ENCODE results near the gene UNC93A. TPM values are rescaled to one million over a fixed set of nuclear protein-coding genes. Genes with fewer than 3 reads are reported as not detected.
"Not testable (repeated sequence)": the region's sequence is repeated elsewhere in the genome, so short reads cannot be mapped to it uniquely, and the experiment has no call there.

UNC93A gene
- under 1 TPM in 1 of 2 donors, not detected in 1; 0.39 TPM for total RNA-seq
- polyA plus RNA-seq (ENCODE audit: insufficient read depth, low read depth, low replicate concordance) = not detected
- long read RNA-seq, donor 1 = 0 reads
- long read RNA-seq, donor 2 = 0 reads

DNA sequence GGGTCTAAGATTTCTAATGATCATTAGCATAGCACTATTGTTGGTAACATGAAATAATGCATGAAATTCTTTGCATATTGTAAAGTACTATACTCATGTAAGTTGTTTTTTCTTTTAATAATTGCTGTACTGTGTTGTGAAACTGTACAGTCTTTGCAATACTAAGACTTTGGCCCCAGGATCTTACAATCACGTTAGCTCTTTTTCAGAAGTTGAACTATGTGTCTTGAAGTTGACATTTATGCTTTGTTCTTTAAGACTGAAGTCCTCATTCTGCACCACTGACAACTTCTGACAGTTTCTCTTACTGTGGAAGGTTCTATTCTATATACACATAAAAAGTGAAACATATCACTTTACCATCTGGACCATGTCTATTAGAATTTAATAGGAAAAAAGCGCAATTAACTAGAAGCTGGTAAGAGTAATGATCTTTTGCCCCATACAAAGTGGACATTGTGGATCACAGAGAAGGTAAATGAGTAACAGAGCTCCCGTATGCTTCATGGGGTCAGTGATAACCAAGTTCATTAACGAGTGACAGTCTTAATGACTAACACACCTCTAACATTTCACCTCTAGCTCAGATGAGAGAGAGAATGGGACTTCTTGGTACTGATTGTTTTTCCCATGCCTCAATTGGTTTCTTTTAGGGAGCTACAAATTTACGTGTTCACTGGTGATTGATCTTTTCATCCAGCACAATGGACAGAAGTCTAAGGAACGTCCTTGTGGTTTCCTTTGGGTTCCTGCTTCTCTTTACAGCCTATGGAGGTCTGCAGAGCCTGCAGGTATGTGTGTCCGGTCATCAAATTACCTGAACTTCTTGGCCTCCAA is at the start of gene UNC93A:
TSS of gene UNC93A (plus strand) at position 530 of the 837 bp plus-strand sequence. CDS start at position 705, 175 bp downstream.
- intact Hi-C loops (cut with DNase I; ENCODE audit: low total_unique reads) = no loop called here
- no peak within 1 kb of the TSS for H3K4me3 ChIP-seq
- DNase-seq = no peak

DNA sequence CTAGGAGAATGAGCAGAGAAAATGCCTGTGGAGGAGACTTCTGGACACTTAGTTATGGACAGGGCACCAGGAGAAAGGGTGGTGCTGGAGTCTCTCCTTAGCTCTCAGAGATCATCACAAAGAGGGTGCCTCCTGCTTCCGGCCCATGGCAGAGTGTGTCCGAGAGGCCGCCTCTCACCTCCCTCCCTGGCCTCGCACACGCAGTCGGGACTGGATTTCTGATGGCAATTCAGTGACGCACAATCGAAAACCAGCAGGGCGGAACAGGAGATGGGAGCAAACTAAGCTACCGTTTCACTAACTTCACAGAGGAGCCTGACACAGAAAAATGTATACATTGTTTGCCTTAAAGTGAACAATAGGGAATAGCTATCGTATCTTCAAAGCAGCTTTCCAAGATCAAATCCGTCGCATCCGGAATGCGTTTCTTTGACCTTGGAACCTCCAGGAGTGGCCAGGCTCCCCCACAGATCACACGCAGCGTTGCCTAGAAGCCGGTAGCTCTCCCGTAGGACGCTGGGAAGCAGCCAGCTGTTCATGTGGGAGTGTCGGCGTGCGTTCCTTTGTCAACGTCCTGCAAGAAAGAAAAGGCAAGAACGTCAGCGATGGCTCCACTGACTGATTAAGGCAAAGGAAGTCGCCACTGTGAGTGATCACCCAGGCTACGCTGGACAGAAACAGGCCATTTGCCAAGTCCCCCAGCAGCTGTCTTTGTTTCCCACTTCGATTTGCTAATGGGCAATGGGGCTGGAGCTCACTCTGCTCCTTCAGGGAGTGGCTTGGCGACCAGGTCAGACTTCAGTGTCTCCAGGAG is 49.6 kb upstream of the UNC93A start:
- DNase-seq = peak; percentile 94
- 35 to 42% methylated on average over 14 to 30 of the region's 30 CpGs for WGBS, 2 donors

More for the DNA sequence above, at the start of gene UNC93A:
- TF ChIP-seq, protein P1, sequence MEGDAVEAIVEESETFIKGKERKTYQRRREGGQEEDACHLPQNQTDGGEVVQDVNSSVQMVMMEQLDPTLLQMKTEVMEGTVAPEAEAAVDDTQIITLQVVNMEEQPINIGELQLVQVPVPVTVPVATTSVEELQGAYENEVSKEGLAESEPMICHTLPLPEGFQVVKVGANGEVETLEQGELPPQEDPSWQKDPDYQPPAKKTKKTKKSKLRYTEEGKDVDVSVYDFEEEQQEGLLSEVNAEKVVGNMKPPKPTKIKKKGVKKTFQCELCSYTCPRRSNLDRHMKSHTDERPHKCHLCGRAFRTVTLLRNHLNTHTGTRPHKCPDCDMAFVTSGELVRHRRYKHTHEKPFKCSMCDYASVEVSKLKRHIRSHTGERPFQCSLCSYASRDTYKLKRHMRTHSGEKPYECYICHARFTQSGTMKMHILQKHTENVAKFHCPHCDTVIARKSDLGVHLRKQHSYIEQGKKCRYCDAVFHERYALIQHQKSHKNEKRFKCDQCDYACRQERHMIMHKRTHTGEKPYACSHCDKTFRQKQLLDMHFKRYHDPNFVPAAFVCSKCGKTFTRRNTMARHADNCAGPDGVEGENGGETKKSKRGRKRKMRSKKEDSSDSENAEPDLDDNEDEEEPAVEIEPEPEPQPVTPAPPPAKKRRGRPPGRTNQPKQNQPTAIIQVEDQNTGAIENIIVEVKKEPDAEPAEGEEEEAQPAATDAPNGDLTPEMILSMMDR (IDR thresholded peaks at IDR 0.05) = no peak
- TF ChIP-seq POLR2A (IDR thresholded peaks at IDR 0.05) = no peak
- 85 to 89% methylated on average over 7 of the region's 7 CpGs for WGBS, 2 donors
- Histone ChIP-seq H3K36me3 (ENCODE audit: low read depth, missing control alignments) (no peaks in the 10 kb centered on the region), H3K27me3 (no peaks in the 10 kb centered on the region), H3K9me3 (no peaks in the 10 kb centered on the region), H3K27ac (no peak within 1 kb of the TSS), H3K4me1 (no peaks in the 10 kb centered on the region)

DNA sequence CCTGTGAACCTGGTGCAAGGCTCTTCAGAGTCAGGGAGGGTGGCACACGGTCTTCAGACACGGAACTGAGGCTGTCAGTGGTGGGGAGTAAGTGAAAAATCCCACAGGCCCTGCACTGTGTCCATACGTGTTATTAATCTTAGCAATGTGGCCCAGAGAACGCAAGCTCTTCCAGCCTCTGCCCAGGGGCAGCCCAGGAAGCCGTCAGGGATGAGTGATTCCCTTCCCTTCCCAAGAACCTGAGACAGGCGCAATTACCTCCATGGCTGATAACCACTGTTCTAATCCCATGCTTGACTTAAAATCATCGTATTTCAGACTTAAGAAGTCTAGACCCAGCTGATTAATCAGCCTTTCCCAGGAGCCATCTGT is 49.0 kb upstream of the UNC93A start:
- H3K9me3 ChIP-seq; DNase-seq; H3K4me3 ChIP-seq; H3K27ac ChIP-seq; H3K36me3 ChIP-seq (ENCODE audit: low read depth, missing control alignments); H3K27me3 ChIP-seq; intact Hi-C loops (cut with DNase I; ENCODE audit: low total_unique reads): not testable (repeated sequence)
- WGBS, 2 donors = 49 to 83% methylated on average over 1 to 2 of the region's 7 CpGs
- peaks cover 18% of the 10 kb centered on the region for H3K4me1 ChIP-seq

More for the DNA sequence above, 49.6 kb upstream of the UNC93A start:
- peaks cover 18% of the 10 kb centered on the region for H3K4me1 ChIP-seq
- H3K27me3 ChIP-seq; intact Hi-C loops (cut with DNase I; ENCODE audit: low total_unique reads); H3K4me3 ChIP-seq; H3K9me3 ChIP-seq; H3K36me3 ChIP-seq (ENCODE audit: low read depth, missing control alignments): not testable (repeated sequence)
- peak overlapping the region; percentile 41 to 44 for H3K27ac ChIP-seq

DNA sequence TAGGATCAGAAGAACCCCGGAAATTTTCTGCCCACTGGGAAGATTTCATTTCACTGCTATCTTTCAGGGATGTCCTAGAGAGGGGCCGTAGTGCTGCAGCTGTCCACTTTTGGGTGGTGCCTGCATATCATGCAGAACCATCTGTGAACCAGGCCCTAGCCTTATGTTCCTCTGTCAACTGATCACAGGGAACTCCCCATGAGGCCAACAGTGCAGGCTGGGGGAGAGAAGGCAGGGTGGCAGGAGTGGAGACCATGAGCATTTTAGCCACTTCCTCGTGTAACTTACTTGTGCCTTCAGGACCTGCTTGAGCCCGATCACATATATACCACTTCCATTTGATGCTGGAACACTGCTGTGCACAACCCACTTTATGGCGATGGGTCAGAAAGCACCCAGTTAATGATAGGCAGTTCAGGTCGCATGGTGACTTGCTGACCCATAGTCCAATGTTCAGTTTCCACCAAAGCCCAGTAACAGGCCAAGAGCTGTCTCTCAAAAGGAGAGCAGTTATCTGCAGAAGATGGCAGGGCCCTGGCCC is 48.5 kb upstream of the UNC93A start:
- DNase-seq; H3K9me3 ChIP-seq; H3K36me3 ChIP-seq (ENCODE audit: low read depth, missing control alignments); H3K27ac ChIP-seq; H3K27me3 ChIP-seq; H3K4me3 ChIP-seq; intact Hi-C loops (cut with DNase I; ENCODE audit: low total_unique reads): not testable (repeated sequence)
- peaks cover 18% of the 10 kb centered on the region for H3K4me1 ChIP-seq
- WGBS, 2 donors = 81 to 88% methylated on average over 5 to 6 of the region's 6 CpGs

DNA sequence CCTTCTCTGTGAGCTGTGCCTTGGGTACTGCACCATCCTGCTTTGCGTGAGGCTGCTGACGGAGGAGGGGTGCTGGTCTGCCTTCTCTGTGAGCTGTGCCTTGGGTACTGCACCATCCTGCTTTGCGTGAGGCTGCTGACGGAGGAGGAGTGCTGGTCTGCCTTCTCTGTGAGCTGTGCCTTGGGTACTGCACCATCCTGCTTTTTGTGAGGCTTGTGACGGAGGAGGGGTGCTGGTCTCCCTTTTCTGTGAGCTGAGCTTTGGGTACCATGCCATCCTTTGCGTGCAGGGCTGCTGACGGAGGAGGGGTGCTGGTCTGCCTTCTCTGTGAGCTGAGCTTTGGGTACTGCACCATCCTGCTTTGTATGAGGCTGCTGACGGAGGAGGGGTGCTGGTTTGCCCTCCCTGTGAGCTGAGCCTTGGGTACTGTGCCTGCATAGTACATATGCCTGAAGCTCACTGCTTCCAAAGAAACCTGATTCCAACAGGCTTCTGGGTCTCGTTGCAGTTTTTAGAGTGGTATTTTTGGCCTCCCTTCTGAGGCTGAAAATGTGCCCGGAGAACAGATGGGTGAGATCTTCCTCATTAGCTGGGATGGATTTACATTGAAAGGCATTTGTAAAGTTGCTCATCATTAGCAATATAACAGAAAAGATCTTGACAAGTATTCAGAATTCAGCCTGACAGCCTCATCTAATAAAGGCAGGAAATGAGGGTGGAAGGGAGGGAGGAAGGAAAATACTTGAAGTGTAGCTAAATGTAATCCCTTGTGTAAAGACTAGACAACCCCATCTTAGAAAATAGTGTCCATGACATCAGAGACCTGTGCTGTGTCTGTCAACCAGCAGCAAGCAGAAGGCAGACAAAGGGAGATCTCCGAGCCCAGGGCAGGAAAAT is 46.8 kb upstream of the UNC93A start:
- 80 to 81% methylated on average over 9 to 11 of the region's 11 CpGs for WGBS, 2 donors
- H3K4me1 ChIP-seq = peaks cover 6% of the 10 kb centered on the region
- no peak overlapping the region for H3K27ac ChIP-seq
- H3K9me3 ChIP-seq = no peaks in the 10 kb centered on the region
- no peak for DNase-seq
- H3K27me3 ChIP-seq = no peaks in the 10 kb centered on the region
- TF ChIP-seq, protein P1 (IDR thresholded peaks at IDR 0.05) = no peak
- TF ChIP-seq POLR2A (IDR thresholded peaks at IDR 0.05) = no peak
- intact Hi-C loops (cut with DNase I; ENCODE audit: low total_unique reads) = no loop called here
- H3K36me3 ChIP-seq (ENCODE audit: low read depth, missing control alignments) = no peaks in the 10 kb centered on the region
- no peak overlapping the region for H3K4me3 ChIP-seq
